Kidney tubule cell (primary cell): ENCODE measurements around the gene CLDN6.
"Not testable (repeated sequence)": the region's sequence is repeated elsewhere in the genome, so short reads cannot be mapped to it uniquely, and the experiment has no call there.

Source experiments
- DNase-seq: peaks from one replicate; pipeline ENCODE4 v3.0.0-alpha.2; 2018; ENCODE audit warnings: low spot score

The CLDN6 gene, protein sequence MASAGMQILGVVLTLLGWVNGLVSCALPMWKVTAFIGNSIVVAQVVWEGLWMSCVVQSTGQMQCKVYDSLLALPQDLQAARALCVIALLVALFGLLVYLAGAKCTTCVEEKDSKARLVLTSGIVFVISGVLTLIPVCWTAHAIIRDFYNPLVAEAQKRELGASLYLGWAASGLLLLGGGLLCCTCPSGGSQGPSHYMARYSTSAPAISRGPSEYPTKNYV

DNA sequence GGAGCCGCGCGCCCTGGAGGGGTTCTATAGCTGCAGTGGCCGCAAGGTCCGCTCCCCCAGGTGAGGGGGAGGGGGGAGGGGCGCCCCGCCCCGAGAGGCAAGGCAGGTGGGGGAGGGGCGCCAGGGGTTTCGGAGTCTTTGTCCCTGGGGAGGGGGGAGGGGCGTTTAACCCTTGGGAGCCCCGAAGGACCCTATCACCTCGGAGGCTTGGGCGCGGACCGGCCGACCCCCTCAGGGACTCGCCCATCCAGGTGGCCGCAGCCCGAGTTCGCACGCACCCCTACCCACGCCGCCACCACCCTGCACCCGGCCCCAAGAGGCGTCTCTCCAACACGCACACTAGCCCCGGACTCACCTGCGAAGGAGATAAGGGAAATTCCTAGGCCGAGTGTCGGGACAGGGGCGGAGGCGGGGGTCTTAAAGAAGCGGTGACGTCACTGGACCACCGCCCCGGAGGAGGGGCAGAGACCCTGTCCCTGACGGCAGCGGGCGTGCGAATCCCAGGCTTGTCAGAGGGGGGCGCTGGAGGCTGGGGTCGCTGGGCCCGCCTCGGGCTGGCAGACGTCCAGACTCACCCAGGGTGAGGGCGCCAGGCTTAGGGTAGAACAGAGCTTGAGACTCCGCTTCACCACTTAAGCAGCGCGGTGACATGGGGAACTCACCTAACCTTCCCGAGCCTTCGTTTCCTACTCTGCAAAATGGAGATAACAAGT, at the start of gene CLDN6:
Gene CLDN6 (minus strand): TSS at position 390 of the 713 bp plus-strand sequence. CDS start 2,162 bp downstream, outside the sequence.
- peak; percentile 36 for DNase-seq

DNA sequence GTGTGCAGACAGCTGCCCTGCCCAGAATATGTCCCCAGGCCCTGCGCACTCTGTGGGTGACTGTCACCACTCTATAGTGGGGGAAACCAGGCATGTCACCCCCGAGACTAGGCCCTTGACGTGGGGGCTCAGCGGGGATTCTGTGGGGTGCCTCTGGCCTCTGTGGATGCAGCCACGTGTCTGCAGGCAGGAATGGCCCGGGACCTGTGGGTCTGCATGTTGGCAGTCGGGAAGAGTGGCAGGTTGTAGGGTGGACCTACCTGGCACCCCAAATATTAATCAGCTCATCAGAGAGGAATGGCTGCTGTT, 48.4 kb upstream of the CLDN6 start:
- no peak for DNase-seq

DNA sequence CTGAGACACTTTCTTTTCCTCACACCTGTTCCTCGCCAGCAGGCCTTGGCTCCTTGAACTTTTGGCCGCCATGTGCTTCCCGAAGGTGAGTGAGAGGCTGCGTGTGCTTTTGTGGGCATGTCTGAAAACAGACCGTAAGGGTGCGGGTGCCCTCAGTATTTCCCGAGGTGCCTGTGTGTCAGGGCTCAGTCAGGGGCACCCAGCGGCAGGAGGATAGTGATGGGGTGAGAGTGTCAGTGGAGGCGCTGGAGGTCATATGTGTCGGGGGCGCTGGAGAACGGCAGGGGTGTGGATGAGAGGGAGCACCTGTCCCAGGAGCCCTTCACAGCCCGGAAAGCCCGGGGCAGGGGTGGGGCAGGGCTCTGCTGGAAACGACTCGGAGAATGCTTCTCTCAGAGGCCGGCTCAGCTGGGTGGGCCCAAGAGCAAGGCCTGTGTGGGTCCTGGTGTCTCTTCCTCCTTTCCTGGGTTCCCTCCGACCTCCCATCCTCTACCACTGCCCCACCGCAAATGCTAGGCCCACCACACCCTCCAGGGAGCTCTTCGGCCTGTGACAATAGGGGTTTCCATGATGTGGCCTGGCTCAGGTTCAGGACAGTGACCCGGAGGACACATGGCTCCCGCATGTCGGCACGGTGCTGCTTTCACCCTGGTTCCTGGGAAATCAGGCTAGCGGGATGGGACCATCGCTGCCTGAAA, 47.9 kb upstream of the CLDN6 start:
- DNase-seq: no peak

DNA sequence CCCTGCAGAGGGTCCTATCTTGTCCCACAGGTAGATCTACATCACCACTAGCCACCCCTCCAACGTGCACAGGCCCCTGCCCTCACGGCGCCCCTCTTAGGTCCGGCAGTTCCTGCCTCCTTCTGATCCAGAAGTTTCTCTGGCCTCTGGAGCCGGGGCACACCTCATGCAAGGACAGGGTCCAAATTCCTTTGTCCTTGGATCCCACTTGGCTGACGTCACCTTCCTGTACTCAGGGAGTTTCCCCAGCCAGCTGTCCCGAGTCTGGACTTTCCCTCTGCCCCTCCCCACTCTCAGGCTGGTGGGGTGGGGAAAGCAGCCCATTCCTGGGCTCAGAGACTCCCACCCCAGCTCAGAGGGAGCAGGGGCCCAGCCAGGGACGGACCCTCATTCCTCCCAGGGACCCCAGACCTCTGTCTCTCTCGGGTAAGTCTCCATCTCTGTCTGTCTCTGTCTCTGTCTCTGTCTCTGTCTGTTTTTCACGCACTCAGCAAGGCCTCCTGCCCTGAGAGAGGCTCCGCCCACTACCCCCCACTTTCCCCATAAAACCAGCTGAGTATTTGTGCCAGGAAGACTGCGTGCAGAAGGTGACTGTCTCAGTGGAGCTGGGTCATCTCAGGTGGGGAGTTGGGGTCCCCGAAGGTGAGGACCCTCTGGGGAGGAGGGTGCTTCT, 47.2 kb upstream of the CLDN6 start, which contains the start of gene IL32:
Gene IL32 (plus strand): TSS at position 572 of the 673 bp plus-strand sequence. CDS start 172 bp downstream, outside the sequence.
- peak; percentile 96 for DNase-seq

DNA sequence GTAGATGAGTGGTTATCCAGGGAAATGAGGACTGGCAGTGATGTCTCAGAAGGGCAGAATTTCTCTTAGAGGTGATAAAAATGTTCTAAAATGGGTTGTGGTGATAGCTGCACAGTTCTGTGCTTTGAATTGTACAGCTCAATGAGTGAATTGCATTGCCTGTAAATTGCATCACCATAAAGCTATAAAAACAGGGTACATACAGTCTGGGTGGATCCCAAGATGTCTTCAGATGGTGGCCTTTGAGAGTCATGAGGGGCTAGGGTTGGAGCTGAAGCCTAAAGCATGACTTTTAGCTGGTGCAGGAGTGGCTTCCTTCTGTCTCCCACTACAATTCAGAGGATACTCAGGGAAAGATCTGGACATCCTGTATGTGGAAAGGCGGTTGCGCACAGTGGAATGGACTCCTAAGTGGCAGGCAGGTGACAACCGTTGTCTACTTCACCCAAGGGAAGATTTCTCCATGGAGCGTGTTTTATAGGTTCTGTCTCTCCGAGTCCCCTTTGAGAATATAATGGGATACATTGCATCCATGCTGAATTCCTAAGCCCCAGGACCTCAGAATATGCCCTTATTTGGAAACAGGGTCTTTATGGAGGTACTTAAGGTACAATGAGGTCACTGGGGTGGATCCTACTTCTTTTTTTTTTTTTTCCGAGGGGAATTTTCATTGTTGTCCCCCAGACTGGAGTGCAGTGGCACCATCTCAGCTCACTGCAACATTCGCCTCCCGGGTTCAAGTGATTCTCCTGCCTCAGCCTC, 45.8 kb upstream of the CLDN6 start:
- no peak for DNase-seq

DNA sequence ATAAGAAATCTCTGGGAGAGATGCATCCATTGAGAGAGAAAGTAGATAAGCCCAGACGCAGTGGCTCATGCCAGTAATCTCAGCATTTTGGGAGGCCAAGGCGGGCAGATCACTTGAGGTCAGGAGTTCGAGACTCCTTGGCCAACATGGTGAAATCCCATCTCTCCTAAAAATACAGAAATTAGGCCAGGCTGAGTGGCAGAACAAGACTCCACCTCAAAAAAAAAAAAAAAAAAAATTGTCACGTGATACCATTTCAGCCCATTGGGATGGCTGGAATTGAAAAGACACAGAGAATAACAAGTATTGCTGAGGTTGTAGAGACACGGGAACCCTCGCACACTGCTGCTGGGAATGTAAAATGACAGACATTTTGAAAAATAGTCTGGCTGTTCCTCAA, 44.6 kb upstream of the CLDN6 start:
- no peak for DNase-seq

DNA sequence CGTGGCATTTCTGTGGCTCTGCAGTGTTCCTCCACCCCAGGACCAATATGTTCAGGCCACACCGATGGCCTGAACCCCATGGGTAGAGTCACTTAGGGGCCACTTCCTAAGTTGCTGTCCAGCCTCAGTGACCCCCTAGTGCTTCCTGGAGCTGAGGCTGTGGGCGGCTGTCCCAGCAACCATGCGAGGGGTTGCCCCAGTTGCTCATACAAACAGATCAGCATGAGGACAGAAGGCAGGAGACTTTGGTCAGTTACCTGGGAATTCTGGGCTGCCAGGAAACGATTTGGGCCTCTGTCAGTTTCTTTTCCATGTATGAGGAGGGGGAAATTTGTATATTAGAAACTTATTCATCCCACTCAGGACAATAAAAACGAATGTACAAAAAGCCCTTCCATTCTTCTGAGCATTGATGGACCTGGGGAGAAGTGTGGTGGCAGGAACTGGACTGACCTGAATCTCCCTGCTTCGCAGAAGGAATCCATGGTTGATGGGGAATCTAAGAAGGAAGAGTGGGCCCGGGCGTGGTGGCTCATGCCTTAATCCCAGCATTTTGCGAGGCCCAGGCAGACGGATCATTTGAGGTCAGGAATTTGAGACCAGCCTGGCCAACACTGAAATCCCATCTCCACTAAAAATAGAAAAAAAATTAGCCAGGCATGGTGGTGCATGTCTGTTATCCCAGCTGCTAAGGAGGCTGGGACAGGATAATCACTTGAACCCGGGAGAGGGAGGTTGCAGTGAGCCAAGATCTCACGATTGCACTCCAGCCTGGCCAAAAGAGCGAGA, 42.5 kb upstream of the CLDN6 start:
- no peak for DNase-seq

DNA sequence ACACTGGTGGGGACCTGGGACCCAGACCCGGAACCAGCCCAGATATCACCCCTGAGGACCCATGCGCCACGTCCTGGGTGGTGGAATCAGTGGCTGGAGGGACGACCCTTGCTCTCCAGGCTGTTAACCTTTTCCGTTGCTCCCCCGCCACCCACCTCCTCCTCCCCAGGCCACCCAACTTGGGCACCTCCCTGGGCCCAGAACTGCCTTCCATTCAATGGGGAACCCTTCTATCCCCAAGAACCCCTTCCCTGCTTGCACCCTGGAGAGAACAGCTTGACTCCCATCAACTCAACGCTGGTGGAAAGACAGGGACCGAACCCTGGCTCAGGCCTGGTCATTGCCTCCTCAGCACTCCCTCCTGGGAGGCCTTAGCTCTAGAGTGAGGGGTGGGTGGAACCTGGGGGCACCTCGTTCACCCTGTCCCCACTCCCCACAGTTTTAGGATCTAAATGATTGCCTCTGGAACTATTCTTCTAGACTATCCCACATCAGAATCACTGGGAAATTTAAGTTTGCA, 41.8 kb upstream of the CLDN6 start:
- no peak for DNase-seq

DNA sequence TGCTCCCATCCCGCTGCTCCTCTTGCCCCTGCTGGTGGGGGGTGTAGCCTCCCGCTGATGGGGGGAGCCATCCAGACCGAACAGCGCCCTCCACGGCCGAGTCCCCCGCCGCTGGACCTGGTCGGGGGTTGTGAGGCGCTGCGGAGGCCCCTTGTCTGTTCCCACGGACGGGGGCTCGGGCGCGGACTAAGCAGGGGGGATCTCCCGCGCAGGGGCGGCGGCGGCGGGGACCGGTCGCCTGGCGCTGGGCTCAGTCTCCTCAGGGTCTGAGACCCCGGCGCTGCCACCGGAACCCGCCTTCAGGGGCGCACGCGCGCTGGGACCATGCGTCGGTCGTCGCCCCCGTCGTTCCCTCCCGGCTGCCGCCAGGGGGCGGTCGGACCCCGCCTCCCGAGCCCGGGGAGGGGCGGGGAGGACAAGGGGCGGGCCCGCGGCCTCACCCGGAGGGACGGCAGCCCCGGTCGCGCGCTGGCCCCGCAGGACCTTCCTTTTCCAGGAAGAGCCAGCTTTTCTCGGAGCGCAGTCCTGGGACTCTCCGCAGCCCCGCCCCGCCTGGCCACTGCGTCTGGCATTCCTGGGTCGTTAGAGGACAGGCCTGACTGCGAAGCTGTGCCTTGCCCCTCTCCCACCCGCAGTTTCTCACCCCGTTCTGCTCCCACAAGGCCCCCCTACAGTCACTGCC, 41.2 kb upstream of the CLDN6 start:
- DNase-seq: peak; percentile 95

DNA sequence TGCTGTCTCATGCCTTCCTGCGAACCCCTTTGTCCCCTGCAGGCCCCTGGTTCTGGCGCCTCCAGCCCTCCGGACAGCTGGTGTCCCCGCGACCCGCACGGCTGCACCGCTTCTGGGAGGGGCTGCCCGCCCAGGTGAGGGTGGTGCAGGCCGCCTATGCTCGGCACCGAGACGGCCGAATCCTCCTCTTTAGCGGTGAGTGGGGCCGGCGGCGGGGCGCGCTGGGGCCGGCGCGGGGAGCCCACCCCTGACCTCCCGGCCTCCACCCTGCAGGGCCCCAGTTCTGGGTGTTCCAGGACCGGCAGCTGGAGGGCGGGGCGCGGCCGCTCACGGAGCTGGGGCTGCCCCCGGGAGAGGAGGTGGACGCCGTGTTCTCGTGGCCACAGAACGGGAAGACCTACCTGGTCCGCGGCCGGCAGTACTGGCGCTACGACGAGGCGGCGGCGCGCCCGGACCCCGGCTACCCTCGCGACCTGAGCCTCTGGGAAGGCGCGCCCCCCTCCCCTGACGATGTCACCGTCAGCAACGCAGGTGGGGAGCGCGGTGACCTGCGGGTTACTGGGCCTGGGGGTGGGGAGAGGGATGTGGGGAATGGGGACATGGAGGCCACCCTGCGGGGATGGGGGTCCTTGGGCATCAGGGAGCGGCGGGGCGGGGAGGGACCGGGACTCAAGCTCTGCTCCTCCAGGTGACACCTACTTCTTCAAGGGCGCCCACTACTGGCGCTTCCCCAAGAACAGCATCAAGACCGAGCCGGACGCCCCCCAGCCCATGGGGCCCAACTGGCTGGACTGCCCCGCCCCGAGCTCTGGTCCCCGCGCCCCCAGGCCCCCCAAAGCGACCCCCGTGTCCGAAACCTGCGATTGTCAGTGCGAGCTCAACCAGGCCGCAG, 40.4 kb upstream of the CLDN6 start:
- DNase-seq: peak; percentile 60

DNA sequence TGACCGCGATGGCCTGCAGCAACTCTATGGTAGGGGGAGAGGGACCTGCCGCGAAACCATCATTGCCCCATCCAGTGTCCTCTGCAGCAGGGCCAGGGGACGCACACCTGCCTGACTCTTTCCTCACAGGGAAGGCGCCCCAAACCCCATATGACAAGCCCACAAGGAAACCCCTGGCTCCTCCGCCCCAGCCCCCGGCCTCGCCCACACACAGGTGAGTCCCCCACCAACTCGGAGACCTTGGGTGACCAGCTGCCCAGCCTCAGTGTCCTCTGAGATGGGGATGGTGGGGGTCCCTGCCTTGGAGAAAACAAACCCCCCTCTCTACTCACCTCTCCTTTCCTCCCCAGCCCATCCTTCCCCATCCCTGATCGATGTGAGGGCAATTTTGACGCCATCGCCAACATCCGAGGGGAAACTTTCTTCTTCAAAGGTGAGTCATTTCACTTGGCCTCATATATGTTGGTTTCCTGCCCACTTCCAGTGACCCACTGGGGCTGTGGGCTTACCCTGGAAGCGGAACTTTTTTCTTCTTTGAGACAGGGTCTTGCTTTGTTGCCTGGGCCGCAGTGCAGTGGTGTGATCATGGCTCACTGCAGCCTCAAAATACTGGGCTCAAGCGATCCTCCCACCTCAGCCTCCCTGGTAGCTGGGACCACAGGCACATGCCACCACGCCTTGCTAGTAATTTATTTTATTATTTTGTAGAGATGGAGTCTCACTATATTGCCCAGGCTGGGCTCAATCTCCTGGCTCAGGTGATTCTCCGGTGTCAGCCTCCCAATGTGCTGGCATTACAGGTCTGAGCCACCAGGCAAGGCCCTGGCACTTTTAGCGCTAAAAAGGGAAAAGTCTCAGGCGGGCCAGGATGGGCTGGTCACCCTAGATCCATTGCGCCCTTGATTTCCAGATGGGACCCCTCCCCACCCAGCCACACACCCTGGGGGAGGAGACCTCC, 39.5 kb upstream of the CLDN6 start:
- DNase-seq: no peak

DNA sequence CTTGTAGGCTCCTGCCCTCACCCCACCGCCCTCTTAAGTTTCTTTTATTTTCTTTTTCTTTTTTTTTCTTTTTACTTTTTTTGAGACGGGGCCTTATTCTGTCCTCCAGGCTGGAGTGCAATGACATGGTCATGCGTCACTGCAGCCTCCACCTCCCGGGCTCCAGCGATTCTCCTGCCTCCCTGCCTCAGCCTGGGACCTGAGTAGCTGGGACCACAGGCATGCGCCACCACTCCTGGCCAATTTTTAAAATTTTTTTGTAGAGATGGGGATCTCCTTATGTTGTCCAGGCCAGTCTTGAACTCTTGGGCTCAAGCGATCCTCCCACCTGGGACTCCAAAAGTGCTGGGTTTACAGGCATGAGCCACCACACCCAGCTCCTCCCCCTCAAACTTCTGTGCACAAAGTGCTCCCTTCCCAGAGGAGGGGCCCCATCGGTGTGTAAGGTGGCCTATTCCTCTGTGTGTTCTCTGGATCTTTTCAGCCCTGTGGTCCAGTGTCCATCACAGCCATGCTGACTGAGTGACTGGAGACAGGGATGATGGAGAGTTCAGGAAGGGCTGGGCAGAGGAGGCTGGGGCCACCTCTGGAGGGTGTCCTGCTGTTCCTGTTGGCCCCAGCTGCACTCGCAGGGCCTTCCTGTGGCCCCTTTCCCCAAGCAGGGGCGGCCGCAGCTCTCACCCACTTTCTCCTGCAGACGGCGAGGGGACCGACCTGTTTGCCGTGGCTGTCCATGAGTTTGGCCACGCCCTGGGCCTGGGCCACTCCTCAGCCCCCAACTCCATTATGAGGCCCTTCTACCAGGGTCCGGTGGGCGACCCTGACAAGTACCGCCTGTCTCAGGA, 38.6 kb upstream of the CLDN6 start:
- DNase-seq: no peak

DNA sequence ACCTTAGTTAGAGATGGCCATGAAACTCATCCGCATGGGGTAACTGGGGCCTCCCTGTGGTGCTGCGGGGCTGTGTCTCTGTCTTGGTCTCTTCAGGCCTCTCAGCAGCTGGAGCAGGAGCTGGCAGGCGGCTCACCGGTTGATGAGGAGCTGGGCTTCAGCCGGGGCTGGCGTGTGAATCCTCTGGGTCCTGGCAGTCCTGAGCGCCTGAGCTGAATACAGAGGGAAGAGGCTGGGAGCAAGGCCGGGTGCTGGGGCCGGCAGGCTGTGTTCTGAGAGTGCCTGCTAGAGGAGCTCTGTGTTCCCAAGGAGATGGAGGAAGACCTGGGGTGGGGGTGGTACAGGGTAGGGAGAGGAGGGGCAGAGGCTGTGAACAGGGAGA, 37.7 kb upstream of the CLDN6 start:
- not testable (repeated sequence) for DNase-seq

DNA sequence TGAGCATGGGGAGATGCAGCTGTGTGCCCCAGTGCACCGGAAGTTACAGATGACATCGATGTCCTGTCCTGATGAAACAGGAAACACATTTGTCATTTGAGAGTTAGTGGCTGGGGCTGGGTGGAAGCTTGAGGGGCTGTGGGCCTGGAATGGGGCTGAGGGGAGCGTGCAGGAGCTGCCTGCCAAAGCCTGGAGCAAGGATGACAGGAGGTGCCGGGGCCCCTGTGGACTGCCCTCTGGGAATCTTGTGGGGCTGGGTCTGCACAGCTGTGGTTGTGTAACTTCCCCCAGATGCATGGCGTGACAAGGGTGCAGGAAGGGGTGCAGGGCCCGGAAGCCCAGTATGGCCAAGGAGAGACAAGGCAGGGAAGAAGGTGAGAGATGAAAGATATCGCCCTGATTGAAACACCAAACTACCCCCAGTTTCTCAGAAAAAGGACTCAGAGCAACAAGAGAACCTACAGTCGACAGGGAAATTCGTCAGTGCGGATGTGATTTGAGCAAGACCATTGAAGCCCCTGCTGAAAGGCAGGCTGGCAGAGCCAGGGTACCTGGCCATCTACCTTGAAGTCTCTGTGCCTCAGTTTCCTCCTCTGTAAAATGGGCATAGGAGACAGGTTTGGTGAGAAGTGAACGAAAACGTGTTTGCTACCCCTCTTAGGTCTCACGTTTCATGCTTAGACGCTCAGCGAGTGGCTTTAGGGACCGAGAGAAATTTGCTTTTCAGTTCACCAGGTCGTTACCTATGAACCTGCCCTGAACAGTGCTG, 37.2 kb upstream of the CLDN6 start:
- DNase-seq: no peak

DNA sequence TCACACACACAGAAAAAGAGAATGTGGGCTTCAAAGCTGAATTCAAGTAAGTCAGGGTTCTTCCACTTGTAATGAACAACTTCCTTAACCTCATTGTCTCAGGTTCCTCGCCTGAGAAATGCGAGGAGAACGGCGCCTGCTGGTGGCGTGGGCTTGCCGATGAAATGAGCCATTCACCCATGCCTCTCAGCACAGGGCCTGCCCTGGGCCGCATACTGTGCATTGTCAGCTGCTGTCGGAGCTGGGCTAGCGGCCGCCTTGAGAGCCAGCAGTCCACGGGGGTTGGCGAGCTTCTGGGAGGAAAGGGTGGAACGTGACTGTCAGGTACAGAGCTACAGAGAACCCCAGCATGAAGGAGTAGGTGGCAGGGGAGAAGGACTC, 35.3 kb upstream of the CLDN6 start:
- not testable (repeated sequence) for DNase-seq

DNA sequence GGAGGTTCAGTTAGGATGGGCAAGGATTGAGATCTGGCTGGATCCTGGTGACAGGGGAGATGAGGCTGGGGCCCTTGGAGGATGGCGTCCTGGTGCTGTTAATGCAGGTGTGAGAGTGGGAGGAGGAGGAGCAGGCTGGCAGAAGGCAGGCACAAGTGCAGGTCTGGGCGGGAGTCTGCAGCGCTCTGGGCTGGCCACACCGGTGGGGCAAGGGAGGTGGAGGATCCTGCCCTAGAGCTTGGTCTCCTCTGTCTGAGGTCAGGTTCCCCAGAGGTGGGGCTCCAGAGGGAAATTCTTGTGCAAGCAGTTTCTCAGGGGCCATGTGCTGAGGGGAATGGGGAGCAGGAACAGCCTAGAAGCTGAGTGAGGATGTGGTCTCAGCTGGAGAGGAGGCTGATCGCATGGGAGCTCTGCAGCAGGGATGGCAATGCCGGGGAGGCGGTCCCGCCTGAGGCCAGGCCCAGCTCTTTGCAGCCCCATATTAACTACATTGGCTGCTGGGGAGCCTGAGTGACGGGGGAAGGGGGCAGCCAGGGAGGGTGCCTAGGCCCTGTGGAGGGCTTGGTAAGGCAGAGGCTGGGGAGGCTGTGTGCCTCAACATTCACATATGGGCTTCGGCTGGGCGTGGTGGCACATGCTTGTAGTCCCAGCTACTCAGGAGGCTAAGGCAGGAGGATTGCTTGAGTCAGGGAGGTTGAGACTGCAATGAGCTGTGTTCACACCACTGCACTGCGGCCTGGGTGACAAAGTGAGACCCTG, 34.8 kb upstream of the CLDN6 start:
- not testable (repeated sequence) for DNase-seq
